ENCODE measurements around the gene TNRC6C.

Gene TNRC6C

DNA sequence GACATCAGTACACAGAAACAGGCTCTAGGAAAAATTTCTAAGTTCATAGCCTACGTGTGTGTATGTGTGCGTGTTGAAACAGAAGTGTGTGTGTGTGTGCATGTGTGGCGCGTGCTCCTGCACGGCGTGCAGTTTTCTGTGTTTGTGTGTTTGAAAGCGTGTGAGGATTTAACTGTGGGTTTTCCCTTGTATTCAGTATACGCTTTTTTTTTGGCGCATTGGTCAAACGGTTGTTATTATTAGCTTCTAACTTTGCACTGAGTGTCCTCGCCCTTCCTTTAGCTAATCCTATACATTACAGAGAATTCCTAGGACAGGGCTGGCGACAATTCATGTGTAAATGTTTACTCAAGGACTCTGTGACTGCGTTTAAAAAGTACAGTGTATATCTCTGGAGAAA lies 147.0 kb downstream of the TNRC6C start:
- ATAC-seq = no peak

GRCh38 chr17:78106211-78106610 lies 147.7 kb downstream of the TNRC6C start:
- TF ChIP-seq CSRNP3 (CRISPR knock-in tag; IDR thresholded peaks at IDR 0.05) (no peak), OSR1 (CRISPR knock-in tag; IDR thresholded peaks at IDR 0.05) (no peak), ESRRG (CRISPR knock-in tag; IDR thresholded peaks at IDR 0.05) (no peak), ZFP30 (CRISPR knock-in tag; IDR thresholded peaks at IDR 0.05) (no peak), CSDC2 (CRISPR knock-in tag; IDR thresholded peaks at IDR 0.05) (no peak), ARNTL (CRISPR knock-in tag; IDR thresholded peaks at IDR 0.05; ENCODE audit: borderline replicate concordance, low read depth) (no peak), SNAI2 (CRISPR knock-in tag; IDR thresholded peaks at IDR 0.05) (no peak), ZNF8 (CRISPR knock-in tag; IDR thresholded peaks at IDR 0.05) (no peak), TSHZ2 (CRISPR knock-in tag; IDR thresholded peaks at IDR 0.05) (no peak), ISL1 (CRISPR knock-in tag; IDR thresholded peaks at IDR 0.05) (no peak)
- no peak for ATAC-seq

More for the DNA sequence above, 147.0 kb downstream of the TNRC6C start:
- TF ChIP-seq ZFP30 (CRISPR knock-in tag; IDR thresholded peaks at IDR 0.05) (no peak), BACH2 (CRISPR knock-in tag; IDR thresholded peaks at IDR 0.05; ENCODE audit: borderline replicate concordance) (no peak), ZFP3 (CRISPR knock-in tag; IDR thresholded peaks at IDR 0.05) (no peak), ZNF565 (CRISPR knock-in tag; conservative IDR thresholded peaks at IDR 0.05; ENCODE audit: low read depth) (no peak), TSHZ2 (CRISPR knock-in tag; IDR thresholded peaks at IDR 0.05) (no peak), CSDC2 (CRISPR knock-in tag; IDR thresholded peaks at IDR 0.05) (no peak), GLIS3 (CRISPR knock-in tag; IDR thresholded peaks at IDR 0.05) (no peak), SNAI2 (CRISPR knock-in tag; IDR thresholded peaks at IDR 0.05) (no peak), PPARA (CRISPR knock-in tag; IDR thresholded peaks at IDR 0.05; ENCODE audit: borderline replicate concordance) (no peak), RARB (CRISPR knock-in tag; IDR thresholded peaks at IDR 0.05) (no peak), CSRNP3 (CRISPR knock-in tag; IDR thresholded peaks at IDR 0.05) (no peak), ZC3H10 (CRISPR knock-in tag; IDR thresholded peaks at IDR 0.05) (no peak), ISL1 (CRISPR knock-in tag; IDR thresholded peaks at IDR 0.05) (no peak), ARNTL (CRISPR knock-in tag; IDR thresholded peaks at IDR 0.05; ENCODE audit: borderline replicate concordance, low read depth) (no peak), ESRRG (CRISPR knock-in tag; IDR thresholded peaks at IDR 0.05) (no peak), ZNF70 (CRISPR knock-in tag; IDR thresholded peaks at IDR 0.05) (no peak), TCF4 (CRISPR knock-in tag; IDR thresholded peaks at IDR 0.05; ENCODE audit: borderline replicate concordance) (no peak), CREB5 (CRISPR knock-in tag; IDR thresholded peaks at IDR 0.05; ENCODE audit: low read depth) (no peak)
- TF ChIP-seq, protein P1, sequence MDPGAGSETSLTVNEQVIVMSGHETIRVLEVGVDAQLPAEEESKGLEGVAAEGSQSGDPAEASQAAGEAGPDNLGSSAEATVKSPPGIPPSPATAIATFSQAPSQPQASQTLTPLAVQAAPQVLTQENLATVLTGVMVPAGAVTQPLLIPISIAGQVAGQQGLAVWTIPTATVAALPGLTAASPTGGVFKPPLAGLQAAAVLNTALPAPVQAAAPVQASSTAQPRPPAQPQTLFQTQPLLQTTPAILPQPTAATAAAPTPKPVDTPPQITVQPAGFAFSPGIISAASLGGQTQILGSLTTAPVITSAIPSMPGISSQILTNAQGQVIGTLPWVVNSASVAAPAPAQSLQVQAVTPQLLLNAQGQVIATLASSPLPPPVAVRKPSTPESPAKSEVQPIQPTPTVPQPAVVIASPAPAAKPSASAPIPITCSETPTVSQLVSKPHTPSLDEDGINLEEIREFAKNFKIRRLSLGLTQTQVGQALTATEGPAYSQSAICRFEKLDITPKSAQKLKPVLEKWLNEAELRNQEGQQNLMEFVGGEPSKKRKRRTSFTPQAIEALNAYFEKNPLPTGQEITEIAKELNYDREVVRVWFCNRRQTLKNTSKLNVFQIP (CRISPR knock-in tag; IDR thresholded peaks at IDR 0.05; ENCODE audit: borderline replicate concordance, low read depth) = no peak

All from SK-N-SH treated with all-trans-retinoic acid at 6 μM for 48 hours (cell line).